D341Med (cell line): ENCODE data around the gene ARNT2.

ENCODE experiments used
- DNase-seq: peaks from one replicate; pipeline ENCODE4 v3.0.0; 2012; ENCODE audit warnings: low spot score

Gene ARNT2

DNA sequence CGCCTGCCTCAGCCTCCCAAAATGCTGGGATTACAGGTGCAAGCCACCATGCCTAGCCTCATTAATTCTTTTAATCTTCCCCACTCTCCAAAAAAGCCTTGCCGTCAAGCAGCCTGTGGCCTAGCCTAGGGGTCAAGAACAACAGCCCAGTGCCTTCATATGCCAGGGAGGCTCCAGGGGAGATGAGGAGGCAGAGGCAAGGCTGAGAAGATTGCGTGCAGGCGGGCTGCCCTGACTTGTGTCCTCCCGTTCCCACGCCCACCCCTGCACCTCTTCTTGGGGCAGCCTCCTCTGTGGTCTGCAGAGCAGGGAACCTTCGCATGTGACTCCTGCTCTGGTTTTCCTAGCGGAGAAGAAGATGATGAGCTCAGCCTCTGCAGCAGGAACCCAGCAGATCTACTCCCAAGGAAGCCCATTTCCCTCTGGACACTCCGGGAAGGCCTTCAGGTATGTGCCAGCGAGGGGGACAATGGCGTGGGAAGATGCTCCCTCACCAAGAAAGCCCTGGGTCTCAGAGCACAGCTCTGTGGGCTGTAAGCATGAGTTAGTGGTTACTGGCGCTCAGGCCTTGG is 172.4 kb downstream of the ARNT2 start:
- no peak for DNase-seq

DNA sequence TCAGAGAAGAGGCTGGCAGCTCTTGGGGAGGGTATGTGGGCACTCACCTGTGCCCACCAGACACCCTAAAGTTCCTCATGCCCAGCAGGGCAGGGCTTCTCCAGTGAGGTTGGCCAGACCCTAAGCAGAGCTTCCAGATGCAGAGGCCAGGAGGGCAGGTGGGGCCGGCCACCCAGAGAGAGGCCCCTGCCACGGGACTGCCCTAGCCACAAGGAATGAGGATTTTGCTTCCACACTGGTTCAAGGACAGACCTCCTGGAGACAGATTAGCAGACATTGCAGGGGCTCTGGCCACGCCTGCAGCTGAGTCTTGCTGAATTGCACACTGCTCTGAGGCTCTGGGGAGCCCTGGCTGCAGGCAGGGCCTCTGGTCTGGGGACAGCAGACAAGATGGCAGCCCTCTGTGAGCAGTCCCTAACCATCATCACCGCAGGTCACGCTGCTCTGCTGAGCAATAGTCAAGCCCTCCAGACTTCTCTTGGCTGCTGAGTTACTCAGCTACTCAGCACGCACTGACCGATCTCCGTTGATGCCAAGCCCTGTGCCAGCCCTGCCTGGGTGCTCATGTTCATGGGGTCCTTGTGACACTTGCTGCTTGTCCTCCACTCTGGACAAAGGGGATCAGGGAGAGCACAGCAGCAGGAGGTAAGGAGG is 173.5 kb downstream of the ARNT2 start:
- DNase-seq, result no peak

DNA sequence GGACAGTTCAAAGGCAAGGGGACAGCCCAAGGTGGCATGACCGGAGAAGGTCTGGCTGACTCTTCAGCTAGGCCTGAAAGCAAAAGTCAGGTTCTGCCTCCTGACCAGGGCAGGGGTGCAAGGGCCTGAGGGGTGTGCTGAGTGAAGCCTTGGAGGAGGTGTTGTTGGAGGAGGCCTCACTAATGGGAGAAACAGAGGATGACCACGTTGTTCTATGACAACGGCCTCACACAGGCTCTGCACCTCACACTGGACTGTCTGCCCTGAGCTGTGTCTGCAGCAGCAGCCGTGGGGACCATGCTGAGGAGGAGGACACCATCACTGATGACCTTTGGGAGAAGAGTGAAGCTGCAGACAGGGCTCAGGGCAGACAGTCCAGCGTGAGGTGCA is 174.0 kb downstream of the ARNT2 start:
- no peak for DNase-seq

DNA sequence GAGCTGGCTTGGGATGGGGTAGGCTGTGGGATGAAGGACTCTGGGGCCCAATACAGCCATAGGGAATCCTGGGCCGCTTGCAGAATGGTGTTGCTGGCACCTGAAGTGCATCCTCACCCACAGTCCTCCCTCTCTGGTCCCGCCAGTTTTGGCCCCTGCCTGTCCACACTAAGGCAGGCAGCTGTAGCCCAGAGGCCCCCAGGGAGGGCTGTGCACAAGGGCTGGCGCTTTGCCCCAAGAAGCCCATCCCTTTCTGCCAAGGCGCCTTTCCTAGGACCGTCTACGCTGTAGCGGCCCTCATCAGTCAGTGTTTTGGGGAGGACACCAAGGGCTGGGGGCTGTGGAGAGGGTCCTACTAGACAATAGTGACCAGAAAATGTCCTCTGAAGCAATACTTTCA is 174.7 kb downstream of the ARNT2 start:
- DNase-seq, result no peak

DNA sequence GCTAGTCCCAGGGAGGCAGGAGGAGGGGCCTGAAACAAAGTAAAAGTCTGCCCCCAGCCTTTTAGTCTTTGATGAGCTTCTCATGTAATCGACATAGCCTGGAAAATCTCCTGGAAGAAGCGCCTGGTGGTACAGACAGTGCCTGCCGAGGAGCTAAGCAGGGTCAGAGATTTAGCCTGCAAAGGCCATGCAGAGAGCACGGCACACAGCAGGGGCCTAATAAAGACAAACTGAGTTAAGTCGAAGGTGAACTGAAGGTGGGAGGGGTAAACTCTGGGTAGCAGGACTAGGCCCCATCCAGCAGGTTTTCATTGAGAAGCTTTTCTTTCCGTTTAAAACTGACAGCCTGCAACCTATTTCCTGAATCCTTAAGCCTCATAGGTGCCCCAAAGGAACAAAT is 175.4 kb downstream of the ARNT2 start:
- DNase-seq, result no peak

DNA sequence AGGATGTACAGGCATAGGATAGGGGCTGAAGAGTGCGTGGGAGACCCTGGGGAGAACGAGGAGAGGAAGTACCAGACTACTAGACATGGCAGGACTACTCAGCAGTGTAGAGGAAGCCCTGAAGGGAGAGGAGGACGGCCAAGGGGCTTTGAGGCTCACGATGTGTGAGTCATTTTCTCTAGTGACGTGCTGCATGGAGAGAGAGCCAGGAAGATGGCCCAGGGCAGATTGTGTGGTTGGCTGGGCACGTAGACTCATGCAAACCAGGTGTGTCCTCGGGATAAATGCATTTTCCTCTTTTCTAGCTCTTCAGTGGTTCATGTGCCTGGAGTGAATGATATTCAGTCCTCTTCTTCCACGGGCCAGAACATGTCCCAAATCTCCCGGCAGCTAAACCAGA is 175.9 kb downstream of the ARNT2 start:
- no peak for DNase-seq

DNA sequence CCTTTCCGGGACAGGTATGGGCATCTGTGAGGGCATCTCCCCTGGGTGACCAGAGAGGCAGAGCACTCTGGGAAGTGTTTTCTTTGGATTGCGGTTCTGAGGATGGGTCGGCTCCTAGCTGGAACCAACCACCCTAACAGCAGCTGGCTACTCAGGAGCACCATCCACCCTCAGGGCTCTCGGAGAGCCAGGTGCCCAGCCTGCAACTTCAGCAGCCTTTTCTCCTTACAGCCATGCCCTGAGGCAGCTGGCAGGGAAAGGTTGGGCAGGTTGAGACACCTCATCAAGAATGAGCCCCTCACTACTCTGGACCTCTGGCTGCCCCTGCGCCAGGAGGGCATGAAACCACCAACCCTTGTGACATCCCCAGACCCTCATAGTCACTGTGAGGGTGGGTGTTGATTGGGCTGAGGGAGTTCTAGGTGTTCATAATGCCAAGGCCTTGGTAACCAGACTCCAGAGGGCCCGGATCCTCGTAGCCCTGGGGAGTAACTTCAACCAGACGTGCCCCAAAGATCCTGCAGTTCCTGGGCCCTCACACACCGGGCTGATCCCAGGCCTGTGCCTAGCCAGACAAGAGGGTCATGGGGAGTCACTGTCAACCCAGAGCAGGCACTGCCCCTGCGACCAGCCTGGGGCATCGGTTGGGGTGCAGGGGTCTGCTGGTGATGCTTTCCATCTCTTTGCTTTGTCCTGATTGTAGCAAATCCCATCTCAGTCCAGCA is 176.5 kb downstream of the ARNT2 start:
- no peak for DNase-seq

DNA sequence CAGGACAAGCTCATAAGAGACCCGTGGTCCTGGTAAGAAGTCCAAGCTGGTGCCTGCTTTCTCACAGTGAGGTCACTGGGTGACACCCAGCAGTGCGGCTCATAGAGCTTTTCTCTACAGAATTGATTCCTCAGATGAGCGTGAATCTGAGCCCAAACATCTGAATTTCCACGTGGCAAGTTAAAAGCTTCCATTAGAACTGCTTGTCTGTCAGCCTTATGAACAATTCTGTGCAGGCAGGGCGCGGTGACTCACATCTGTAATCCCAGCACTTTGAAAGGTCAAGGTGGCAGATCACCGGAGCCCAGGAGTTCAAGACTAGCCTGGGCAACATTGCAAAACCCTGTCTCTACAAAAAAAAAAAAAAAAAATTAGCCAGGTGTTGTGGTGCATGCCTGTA is 177.8 kb downstream of the ARNT2 start:
- no peak for DNase-seq

DNA sequence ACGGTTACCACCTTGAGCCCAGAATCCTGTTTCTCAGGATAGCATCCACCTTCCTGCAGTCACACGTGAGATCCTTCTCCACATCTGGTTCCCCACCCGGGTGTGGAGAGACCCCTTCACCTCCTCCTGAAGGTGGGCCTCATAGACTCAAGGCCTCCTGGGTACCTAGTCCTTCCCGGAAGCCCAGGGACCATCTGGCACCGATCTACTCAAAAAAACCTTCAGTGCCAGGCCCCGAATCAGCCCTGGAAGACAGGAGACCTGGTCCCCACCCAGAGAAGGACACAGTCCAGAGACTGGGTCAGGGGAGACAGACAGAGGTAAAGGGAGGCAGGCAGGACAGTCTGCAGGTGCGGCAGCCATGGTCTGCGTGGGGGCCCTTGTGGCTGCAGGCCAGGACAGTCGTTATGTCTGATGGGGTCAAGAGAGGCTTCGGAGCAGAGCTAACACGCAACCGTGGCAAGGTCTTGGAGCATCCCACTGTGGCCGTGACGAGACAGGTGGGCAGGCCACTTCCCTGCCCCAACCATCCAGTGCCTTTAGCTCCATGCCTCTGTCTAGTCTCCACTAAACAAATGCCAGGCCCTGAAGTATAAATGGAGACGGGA is 178.7 kb downstream of the ARNT2 start:
- DNase-seq, result no peak

DNA sequence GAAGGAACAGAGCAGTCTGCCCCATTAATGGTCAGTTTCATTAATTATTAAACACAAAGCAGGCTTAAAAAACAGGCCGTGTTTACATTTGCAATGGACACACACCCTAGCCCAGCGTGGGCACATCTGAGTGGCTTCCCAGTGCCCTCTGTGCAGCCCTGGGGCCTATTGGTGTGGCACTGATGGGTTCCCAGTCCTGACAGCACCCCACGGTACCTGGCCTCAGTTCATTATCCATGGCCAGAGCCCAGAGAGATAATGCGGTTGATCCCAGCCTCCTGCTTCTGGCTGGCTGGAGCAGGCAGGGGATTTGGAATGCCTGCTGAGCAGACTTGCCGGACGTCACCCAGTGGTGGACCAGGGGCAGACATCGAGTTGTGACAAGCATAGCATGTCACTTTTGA is 180.4 kb downstream of the ARNT2 start:
- DNase-seq, result no peak

DNA sequence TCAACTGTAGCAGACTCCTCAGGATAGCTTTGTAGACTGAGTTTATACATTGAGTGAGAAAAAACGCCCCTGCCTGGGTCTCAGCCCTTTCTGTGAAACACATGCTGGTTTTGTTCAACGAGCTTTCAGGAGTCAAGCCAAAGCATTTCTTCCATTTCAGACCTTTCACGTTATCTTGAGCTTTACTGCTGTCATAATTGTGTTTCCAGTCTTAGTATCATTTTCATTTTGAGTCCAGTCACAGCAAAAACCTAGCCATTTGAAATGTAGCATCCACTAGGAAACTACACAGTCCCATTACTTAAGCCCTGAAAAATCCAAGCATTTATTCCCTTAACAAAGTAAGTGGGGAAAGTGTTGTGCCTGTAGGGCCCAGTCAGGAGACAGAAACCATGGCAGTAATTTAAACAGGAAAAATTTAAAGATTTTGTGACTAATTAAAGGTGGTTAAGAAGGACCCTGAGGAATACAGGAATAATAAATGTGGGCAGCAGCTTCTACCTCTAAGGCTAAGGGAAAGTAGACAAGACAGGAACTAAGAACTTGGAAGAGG is 180.9 kb downstream of the ARNT2 start:
- no peak for DNase-seq

DNA sequence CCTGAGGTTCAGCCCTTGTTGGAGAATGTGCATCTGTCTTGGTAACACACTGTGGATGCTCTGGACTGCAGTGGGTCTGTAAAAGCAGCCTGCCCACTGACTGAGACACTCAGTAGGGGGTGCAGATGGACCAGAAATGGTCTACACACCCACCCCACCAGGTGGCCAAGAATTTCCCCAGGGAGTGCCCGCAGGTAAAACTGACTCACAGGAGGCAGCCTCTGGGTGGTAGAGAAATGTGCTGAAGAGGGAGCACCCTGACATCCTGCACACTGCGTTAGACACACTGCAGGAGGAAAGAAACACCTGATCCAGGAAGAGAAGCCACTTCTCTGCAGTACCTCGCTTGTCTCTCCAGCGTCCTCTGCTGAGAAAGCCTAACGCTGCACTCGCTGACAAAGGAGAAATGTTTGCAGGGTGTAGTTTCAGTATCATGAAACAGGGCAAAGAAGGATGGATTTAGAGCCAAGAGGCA is 181.4 kb downstream of the ARNT2 start:
- DNase-seq, result no peak

DNA sequence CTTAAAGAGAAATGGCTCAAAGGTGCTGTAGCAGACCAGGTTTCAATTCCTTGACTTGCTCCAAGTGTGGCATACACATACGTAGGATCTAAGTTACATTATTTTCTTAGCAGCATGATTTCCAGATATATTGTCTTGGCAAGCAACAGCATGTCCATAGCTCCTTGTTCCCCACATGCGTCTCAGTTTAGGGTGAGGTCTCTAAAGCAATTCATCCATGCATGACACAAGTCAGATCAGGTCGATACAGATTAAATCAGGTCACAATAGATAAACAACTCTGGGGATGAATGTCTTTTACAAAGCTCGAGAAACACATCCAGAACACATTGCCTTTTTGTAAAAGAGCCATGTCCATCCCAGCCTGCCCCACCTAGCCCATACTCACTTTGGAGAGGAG is 182.0 kb downstream of the ARNT2 start:
- DNase-seq, result no peak

DNA sequence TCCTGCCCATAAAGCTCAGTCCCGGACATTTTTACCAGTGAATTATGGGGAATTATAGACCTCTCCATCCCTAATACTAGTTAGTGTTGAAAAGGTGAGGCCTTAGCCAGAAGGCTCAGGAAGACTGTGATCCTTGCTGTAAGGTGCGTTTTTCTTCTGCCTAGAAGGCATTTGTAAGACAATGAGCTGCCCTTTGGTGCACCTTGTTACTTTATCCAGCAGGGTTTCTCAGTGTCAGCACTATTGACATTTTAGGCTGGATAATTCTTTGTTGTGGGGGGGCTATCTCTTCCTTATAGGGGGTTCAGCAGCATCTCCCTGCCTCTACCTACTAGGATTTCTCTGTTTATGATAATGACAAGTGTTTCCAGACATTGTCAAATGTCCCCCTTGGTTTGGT is 182.8 kb downstream of the ARNT2 start:
- DNase-seq, result no peak

DNA sequence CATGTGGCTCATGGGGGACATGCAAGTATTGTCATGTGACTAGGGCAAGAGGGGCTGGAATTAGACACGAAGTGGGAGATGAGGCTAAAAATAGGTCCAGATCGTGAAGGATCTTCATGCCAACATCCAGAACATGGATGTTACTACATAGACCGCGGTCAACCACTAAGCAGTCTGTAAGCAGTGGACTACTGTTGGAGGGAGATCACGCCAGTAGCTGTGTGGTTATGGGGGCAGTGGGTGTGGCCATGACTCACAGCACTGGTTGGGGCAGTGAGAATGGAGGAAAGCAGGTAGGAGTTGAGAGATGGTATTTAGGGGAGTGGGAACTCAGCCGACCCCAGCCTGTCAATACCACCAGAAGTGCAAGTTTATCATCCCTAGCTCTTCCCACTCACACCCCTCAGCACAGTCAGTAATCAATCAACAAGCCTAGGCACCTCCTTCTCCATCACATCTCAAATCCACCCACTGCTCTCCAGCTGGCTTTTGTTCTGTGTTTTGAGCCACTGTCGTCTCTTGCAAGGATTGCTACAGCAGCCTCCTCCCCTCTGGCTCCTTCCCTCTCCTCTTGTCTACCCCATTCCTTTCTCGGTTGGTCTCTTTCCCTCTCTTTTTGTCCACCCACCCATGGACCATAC is 183.8 kb downstream of the ARNT2 start:
- no peak for DNase-seq

DNA sequence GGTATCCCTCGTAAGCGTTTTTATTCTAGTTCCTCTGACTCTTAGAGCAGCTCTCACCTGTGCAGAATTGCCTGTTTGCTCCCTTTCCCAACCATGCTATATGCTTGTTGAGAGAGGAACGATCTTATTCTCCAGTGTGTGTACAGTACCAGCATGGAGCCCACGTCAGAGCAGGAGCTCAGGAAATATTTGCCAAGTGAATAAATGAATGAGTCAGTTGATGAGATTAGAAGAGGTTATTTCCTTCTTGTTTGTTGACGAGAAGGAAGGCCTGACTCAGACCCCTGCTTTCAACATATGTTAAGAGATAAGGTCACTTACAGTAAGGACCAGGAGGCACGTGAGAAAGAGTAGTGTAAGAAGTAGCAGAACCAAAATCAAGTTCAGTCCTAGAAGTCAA is 184.6 kb downstream of the ARNT2 start:
- DNase-seq, result no peak

DNA sequence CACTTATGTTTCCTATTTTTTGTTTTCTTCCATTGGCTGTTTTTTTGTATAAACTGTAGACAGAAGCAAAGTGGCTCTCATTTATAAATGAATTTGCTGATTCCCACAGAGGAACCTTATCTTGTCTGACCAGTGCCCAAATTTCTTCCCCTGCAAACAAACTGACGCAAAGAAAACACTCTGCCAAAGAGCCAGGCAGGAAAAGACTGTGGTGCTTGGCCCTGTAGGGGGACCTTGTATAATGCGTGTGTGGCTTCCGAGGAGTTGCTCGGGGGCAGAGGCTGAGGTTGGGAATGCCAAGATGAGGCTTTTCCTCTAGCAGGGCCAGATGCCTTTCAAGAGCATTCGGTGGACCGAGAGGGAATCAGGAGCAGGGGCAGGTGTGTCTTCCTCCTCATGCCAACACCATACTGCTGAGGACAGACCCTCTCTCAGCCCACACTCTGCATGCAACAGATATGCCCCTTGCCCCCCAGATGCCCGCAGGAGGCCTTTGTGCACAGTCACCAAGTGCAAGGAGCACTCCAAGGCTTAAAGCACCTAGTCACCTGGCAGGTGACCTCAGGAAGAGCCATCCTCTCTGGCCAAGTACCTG is 186.7 kb downstream of the ARNT2 start:
- DNase-seq, result no peak

DNA sequence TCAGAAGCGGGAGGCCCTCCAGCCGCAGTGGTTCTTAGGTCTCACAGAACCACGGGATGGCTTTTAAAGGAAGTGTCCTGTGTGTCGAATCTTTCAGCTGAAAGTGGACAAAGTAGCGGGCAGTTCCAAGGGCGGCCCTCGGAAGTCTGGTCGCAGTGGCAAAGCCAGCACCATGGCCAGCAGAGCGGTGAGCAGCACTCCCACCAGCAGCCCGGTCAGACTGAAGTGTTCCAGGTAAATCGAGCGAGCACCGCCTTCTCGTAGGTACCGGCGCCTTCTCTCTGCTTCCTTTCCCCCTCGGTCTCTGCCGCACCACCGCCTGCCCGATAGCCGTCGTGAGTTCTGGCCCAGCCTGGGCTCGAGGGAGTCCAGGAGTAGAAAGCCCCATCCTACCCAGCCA is 187.3 kb downstream of the ARNT2 start:
- no peak for DNase-seq

DNA sequence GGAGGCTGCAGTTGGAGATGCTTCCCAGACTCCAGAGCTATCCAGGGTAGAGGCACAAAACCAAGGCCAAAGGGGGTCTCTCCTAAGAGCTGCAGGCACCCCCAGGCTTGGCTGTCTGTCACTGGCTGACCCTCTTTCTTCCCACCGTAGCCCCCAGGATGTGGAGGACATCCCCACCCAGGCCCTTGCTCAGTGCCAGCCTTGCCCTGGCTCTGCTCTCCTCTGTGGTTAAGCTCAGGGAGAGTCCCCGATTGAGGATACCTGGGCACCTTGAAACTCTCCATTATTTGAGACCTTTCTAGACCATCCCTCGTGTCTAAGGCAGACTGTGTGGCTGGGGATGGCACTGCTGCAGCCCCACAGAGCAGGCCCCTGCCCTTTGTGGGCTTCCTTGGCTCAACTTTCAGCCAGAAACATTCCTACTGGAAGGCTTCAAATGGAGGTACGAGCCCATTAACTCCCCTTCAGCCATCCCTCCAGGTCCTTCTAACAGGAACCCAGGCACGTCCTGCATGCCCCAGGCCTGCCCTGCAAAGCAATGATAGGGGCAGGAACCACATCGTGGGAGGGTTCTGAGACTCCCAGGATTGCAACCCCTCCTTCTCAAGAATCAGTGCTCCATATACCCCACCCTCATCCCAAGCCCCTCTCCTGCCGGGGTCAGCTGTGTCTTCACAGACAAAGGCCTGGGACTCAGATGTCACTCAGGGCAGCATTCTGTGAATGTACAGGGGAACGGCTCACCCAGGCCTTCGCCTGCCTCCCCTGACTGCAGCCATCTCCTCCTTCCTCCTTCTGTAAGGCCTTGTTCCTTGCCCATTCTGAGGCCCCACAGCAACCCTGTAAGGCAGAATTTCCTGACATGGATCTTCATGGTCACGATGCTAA is 188.0 kb downstream of the ARNT2 start:
- no peak for DNase-seq

DNA sequence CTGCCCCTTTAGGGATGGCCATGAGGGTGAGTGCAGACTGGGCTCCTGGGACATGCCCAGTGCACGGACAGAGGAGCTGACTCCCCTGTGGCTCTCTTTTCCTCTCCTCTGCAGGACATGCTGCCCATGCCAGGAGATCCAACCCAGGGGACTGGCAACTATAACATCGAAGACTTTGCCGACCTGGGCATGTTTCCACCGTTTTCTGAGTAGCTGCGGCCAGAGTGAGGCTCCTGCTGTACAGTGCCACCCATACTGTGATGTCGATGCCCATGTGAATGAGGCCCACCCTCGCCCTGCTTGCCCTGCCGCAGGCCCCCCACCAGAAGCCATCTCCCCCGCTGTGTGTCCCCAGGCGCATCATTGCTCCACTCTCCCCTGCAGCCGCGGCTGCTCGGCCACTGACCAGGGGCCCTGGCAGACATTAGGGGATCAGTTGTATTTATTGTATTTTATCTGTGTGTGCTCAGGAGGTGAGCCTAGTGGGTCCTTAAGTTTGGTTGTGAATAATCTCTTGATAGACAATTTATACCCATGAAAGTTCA is 189.4 kb downstream of the ARNT2 start:
- DNase-seq, result no peak
